Measurements from ENCODE around the gene CCDC51. TPM values are rescaled to one million over a fixed set of nuclear protein-coding genes. Genes with fewer than 3 reads are reported as not detected.
"Not testable (repeated sequence)": the region's sequence is repeated elsewhere in the genome, so short reads cannot be mapped to it uniquely, and the experiment has no call there.

Gene CCDC51
- polyA plus RNA-seq (ENCODE audit: low read depth in 6 of 6): 10 to 100 TPM in 3 of 6 donors, 1 to 10 TPM in 3; 4.1 to 14.8 (median 9.5) TPM

- peaks cover 30 to 47% (median 41%) of the 10 kb centered on the region in 3 donors for H3K4me1 Mint-ChIP-seq
- DNase-seq: peak; percentile 99
- H3K36me3 Mint-ChIP-seq: no peaks in the 10 kb centered on the region
Measured at GRCh38 chr3:48439820-48440589, at the start of gene CCDC51, which contains the start of gene TMA7. Gene CCDC51 (minus strand): TSS chr3:48440119. CDS start chr3:48435128, 4,991 bp downstream. Gene TMA7 (plus strand): TSS chr3:48440257. CDS start chr3:48440297, 40 bp downstream.

GRCh38 chr3:48486952-48487351 lies 47.0 kb upstream of the CCDC51 start:
- peaks cover 0 to 8% (median 2%) of the 10 kb centered on the region in 3 donors for H3K4me1 Mint-ChIP-seq
- DNase-seq (no peak), ATAC-seq (ENCODE audit: low read depth in 2 of 2) (no peak)
- no peaks in the 10 kb centered on the region for H3K36me3 Mint-ChIP-seq
- H3K4me3 Mint-ChIP-seq: no peak overlapping the region
- H3K27me3 Mint-ChIP-seq: no peaks in the 10 kb centered on the region
- peak overlapping the region in 1 of 6 donors; percentile 11 for H3K27ac Mint-ChIP-seq
- no peaks in the 10 kb centered on the region for H3K9me3 Mint-ChIP-seq

More at GRCh38 chr3:48439820-48440589, at the start of gene CCDC51, which contains the start of gene TMA7:
- Mint-ChIP-seq H3K27me3 (no peaks in the 10 kb centered on the region), H3K27ac (peak within 1 kb of the TSS in 5 of 6 donors; percentile 91 to 100 (median 99)), H3K9me3 (no peaks in the 10 kb centered on the region), H3K4me3 (peak within 1 kb of the TSS; percentile 89 to 100 (median 96))
- ATAC-seq (ENCODE audit: low read depth in 2 of 2): peak; percentile 92

- ATAC-seq (ENCODE audit: low read depth in 2 of 2); H3K36me3 Mint-ChIP-seq; H3K9me3 Mint-ChIP-seq; H3K27me3 Mint-ChIP-seq; H3K27ac Mint-ChIP-seq; DNase-seq; H3K4me3 Mint-ChIP-seq: not testable (repeated sequence)
- H3K4me1 Mint-ChIP-seq: peaks cover 18 to 34% (median 31%) of the 10 kb centered on the region in 3 donors
Measured at GRCh38 chr3:48482822-48483221, 42.9 kb upstream of the CCDC51 start.

GRCh38 chr3:48480891-48481290 lies 41.0 kb upstream of the CCDC51 start:
- H3K9me3 Mint-ChIP-seq; H3K36me3 Mint-ChIP-seq; H3K27me3 Mint-ChIP-seq; ATAC-seq (ENCODE audit: low read depth in 2 of 2); H3K4me3 Mint-ChIP-seq; DNase-seq; H3K27ac Mint-ChIP-seq: not testable (repeated sequence)
- H3K4me1 Mint-ChIP-seq: peaks cover 24 to 53% (median 50%) of the 10 kb centered on the region in 3 donors

GRCh38 chr3:48478626-48479555 lies 39.0 kb upstream of the CCDC51 start:
- peaks cover 32 to 65% (median 65%) of the 10 kb centered on the region in 3 donors for H3K4me1 Mint-ChIP-seq
- H3K4me3 Mint-ChIP-seq: peak overlapping the region; percentile 74 to 94 (median 88)
- H3K36me3 Mint-ChIP-seq: no peaks in the 10 kb centered on the region
- peak; percentile 93 to 94 for ATAC-seq (ENCODE audit: low read depth in 2 of 2)
- H3K9me3 Mint-ChIP-seq: no peaks in the 10 kb centered on the region
- peak overlapping the region; percentile 93 to 99 (median 97) for H3K27ac Mint-ChIP-seq
- peak; percentile 74 for DNase-seq
- H3K27me3 Mint-ChIP-seq: no peaks in the 10 kb centered on the region

GRCh38 chr3:48477959-48478520 lies 38.1 kb upstream of the CCDC51 start:
- DNase-seq: no peak
- Mint-ChIP-seq H3K4me3 (peak overlapping the region; percentile 74 to 94 (median 88)), H3K4me1 (peaks cover 38 to 73% (median 72%) of the 10 kb centered on the region in 3 donors), H3K9me3 (no peaks in the 10 kb centered on the region), H3K27me3 (no peaks in the 10 kb centered on the region), H3K27ac (peak overlapping the region; percentile 93 to 99 (median 97)), H3K36me3 (no peaks in the 10 kb centered on the region)
- ATAC-seq (ENCODE audit: low read depth in 2 of 2): no peak

GRCh38 chr3:48476426-48477053 lies 36.6 kb upstream of the CCDC51 start:
- H3K4me3 Mint-ChIP-seq: peak overlapping the region; percentile 74 to 94 (median 86)
- peaks cover 42 to 72% (median 70%) of the 10 kb centered on the region in 3 donors for H3K4me1 Mint-ChIP-seq
- H3K36me3 Mint-ChIP-seq: no peaks in the 10 kb centered on the region
- H3K27ac Mint-ChIP-seq: peak overlapping the region; percentile 78 to 99 (median 92)
- no peaks in the 10 kb centered on the region for H3K27me3 Mint-ChIP-seq
- DNase-seq (no peak), ATAC-seq (ENCODE audit: low read depth in 2 of 2) (no peak)
- H3K9me3 Mint-ChIP-seq: no peaks in the 10 kb centered on the region

GRCh38 chr3:48475188-48475587 lies 35.3 kb upstream of the CCDC51 start:
- no peak for ATAC-seq (ENCODE audit: low read depth in 2 of 2)
- H3K4me3 Mint-ChIP-seq: peak overlapping the region in 5 of 8 donors; percentile 2 to 81 (median 67)

GRCh38 chr3:48474619-48475018 lies 34.7 kb upstream of the CCDC51 start:
- ATAC-seq (ENCODE audit: low read depth in 2 of 2) (no peak), DNase-seq (no peak)
- H3K27me3 Mint-ChIP-seq: no peaks in the 10 kb centered on the region
- H3K4me1 Mint-ChIP-seq: peaks cover 45 to 74% (median 70%) of the 10 kb centered on the region in 3 donors
- peak overlapping the region; percentile 77 to 99 (median 94) for H3K27ac Mint-ChIP-seq
- no peaks in the 10 kb centered on the region for H3K9me3 Mint-ChIP-seq
- H3K4me3 Mint-ChIP-seq: peak overlapping the region in 5 of 8 donors; percentile 2 to 59 (median 6)
- no peaks in the 10 kb centered on the region for H3K36me3 Mint-ChIP-seq

More at GRCh38 chr3:48475188-48475587, 35.3 kb upstream of the CCDC51 start:
- peaks cover 41 to 74% (median 70%) of the 10 kb centered on the region in 3 donors for H3K4me1 Mint-ChIP-seq
- H3K36me3 Mint-ChIP-seq: no peaks in the 10 kb centered on the region
- peak overlapping the region; percentile 63 to 99 (median 94) for H3K27ac Mint-ChIP-seq
- H3K27me3 Mint-ChIP-seq: no peaks in the 10 kb centered on the region
- H3K9me3 Mint-ChIP-seq: no peaks in the 10 kb centered on the region
- DNase-seq: no peak

GRCh38 chr3:48474031-48474430 lies 34.1 kb upstream of the CCDC51 start:
- not testable (repeated sequence) for H3K36me3 Mint-ChIP-seq; DNase-seq; H3K9me3 Mint-ChIP-seq; H3K4me3 Mint-ChIP-seq; ATAC-seq (ENCODE audit: low read depth in 2 of 2); H3K27me3 Mint-ChIP-seq
- Mint-ChIP-seq H3K4me1 (peaks cover 48 to 74% (median 70%) of the 10 kb centered on the region in 3 donors), H3K27ac (peak overlapping the region in 5 of 6 donors; percentile 88 to 99 (median 97))

- Mint-ChIP-seq H3K9me3 (no peaks in the 10 kb centered on the region), H3K4me3 (peak overlapping the region in 6 of 8 donors; percentile 9 to 97 (median 80)), H3K27me3 (no peaks in the 10 kb centered on the region), H3K27ac (peak overlapping the region; percentile 97 to 99 (median 99)), H3K4me1 (peaks cover 48 to 74% (median 70%) of the 10 kb centered on the region in 3 donors), H3K36me3 (no peaks in the 10 kb centered on the region)
- no peak for DNase-seq
- no peak for ATAC-seq (ENCODE audit: low read depth in 2 of 2)
Measured at GRCh38 chr3:48473617-48473952, 33.7 kb upstream of the CCDC51 start.

- Mint-ChIP-seq H3K36me3 (no peaks in the 10 kb centered on the region), H3K27ac (peak overlapping the region; percentile 97 to 99 (median 99)), H3K4me1 (peaks cover 45 to 74% (median 70%) of the 10 kb centered on the region in 3 donors), H3K27me3 (no peaks in the 10 kb centered on the region), H3K9me3 (no peaks in the 10 kb centered on the region), H3K4me3 (peak overlapping the region; percentile 82 to 97 (median 92))
- ATAC-seq (ENCODE audit: low read depth in 2 of 2): peak; percentile 88 to 91
- DNase-seq: peak; percentile 96
Measured at GRCh38 chr3:48472923-48473616, 33.2 kb upstream of the CCDC51 start.
